A549 (cell line): ENCODE measurements around the gene LMF1. TPM values are rescaled to one million over a fixed set of nuclear protein-coding genes. Genes with fewer than 3 reads are reported as not detected.
A peak's percentile ranks its signal among the peaks of the same experiment; 100 is the strongest.

ENCODE experiments used
- ATAC-seq, 2 experiments: fragments of 200-7000 bp in 1 of 2; fragments of >200 bp in 1 of 2; cut with Nextera tagmentation in 1 of 2; cut with Tn5 transposase in 1 of 2; 3 replicates each; pipeline versions ENCODE4 v1.8.0 to v1.9.1; 2018 to 2020; ENCODE audit warnings: mild to moderate bottlenecking in 1 of 2, moderate library complexity in 1 of 2
- CTCF ChIA-PET: fragments of 300-600 bp; sonication (Branson Sonifier 250); formaldehyde crosslinking; extraction: SDS; loops from one replicate; lab custom pipeline; 2021; ENCODE audit warnings: antibody characterized with exemption, inconsistent platforms; lab: Yijun Ruan, JAX
- POLR2A ChIA-PET: fragments of 350-600 bp; formaldehyde crosslinking; extraction: SDS; loops from one replicate; lab custom pipeline; 2021; ENCODE audit warnings: antibody characterized with exemption, inconsistent platforms; lab: Yijun Ruan, JAX
- DNase-seq, 2 experiments: peaks; one replicate each; pipeline versions ENCODE4 v3.0.0 to v3.0.0-alpha.2; 2011 to 2016; ENCODE audit warnings: low read depth in 1 of 2, low spot score in 1 of 2
- FAIRE-seq: peaks from 2 replicates; lab custom pipeline; 2011; peaks lifted over from hg19 to GRCh38; lab: Jason Lieb, UNC
- H3K27ac ChIP-seq, 2 experiments: fragments of >200 bp; sonication (Bioruptor Twin); formaldehyde crosslinking; 3 replicates each; pipeline ENCODE4 v1.5.1; 2016 to 2017
- H3K4me1 ChIP-seq: fragments of >200 bp; sonication (Bioruptor Twin); formaldehyde crosslinking; 3 replicates; pipeline ENCODE4 v1.6.1; 2016
- H3K4me2 ChIP-seq: fragments of >200 bp; sonication (Bioruptor Twin); formaldehyde crosslinking; 3 replicates; pipeline ENCODE4 v1.6.1; 2016
- H3K4me3 ChIP-seq: fragments of >200 bp; sonication (Bioruptor Twin); formaldehyde crosslinking; 3 replicates; pipeline ENCODE4 v1.5.1; 2016
- H3K9me3 ChIP-seq: fragments of >200 bp; sonication (Bioruptor Twin); formaldehyde crosslinking; 3 replicates; pipeline ENCODE4 v1.6.1; 2016
- ATOH8 ChIP-seq: fragments of 250-450 bp; sonication (Bioruptor Pico); IDR thresholded peaks from 2 replicates; pipeline ENCODE4 v1.5.0; 2020; ENCODE audit warnings: low read depth, mild to moderate bottlenecking, moderate library complexity
- CBX2 ChIP-seq: fragments of 200-600 bp; sonication (generic); IDR thresholded peaks from 2 replicates; pipeline ENCODE4 v1.6.1; 2016; ENCODE audit warnings: low read depth, mild to moderate bottlenecking, borderline replicate concordance
- CBX8 ChIP-seq: fragments of 200-600 bp; sonication (generic); IDR thresholded peaks from 2 replicates; pipeline ENCODE4 v1.6.1; 2016
- CEBPB ChIP-seq, 2 experiments: fragments of >200 bp in 1 of 2; sonication (Bioruptor Twin) in 1 of 2; formaldehyde crosslinking in 1 of 2; IDR thresholded peaks; 2 replicates each; pipeline ENCODE4 v1.6.1; 2012 to 2016
- CHD4 ChIP-seq: fragments of 200-600 bp; sonication (generic); IDR thresholded peaks from 2 replicates; pipeline ENCODE4 v1.6.1; 2016; ENCODE audit warnings: antibody characterized with exemption, mild to moderate bottlenecking, borderline replicate concordance
- EHF ChIP-seq: fragments of 250-450 bp; sonication (Bioruptor Pico); IDR thresholded peaks from 2 replicates; pipeline ENCODE4 v1.5.0; 2020; ENCODE audit warnings: mild to moderate bottlenecking
- FOSB ChIP-seq: fragments of 250-450 bp; sonication (Bioruptor Pico); IDR thresholded peaks from 2 replicates; pipeline ENCODE4 v1.5.0; 2020; ENCODE audit warnings: mild to moderate bottlenecking, moderate library complexity
- FOXS1 ChIP-seq: fragments of 250-450 bp; sonication (Bioruptor Pico); IDR thresholded peaks from 2 replicates; pipeline ENCODE4 v1.5.0; 2020; ENCODE audit warnings: mild to moderate bottlenecking, moderate library complexity
- GATA3 ChIP-seq: IDR thresholded peaks from 2 replicates; pipeline ENCODE4 v1.6.1; 2012; ENCODE audit warnings: borderline replicate concordance
- HDAC2 ChIP-seq: fragments of 200-600 bp; sonication (generic); IDR thresholded peaks from 2 replicates; pipeline ENCODE4 v1.6.1; 2016
- HMGXB4 ChIP-seq: fragments of 250-450 bp; sonication (Bioruptor Pico); IDR thresholded peaks from 2 replicates; pipeline ENCODE4 v1.5.0; 2021; ENCODE audit warnings: mild to moderate bottlenecking, moderate library complexity, borderline replicate concordance
- HOXB5 ChIP-seq: fragments of 250-450 bp; sonication (Bioruptor Pico); IDR thresholded peaks from 2 replicates; pipeline ENCODE4 v1.5.0; 2020; ENCODE audit warnings: mild to moderate bottlenecking, moderate library complexity
- JUN ChIP-seq, 2 experiments: fragments of >200 bp; sonication (Bioruptor Twin); formaldehyde crosslinking; IDR thresholded peaks; 2 replicates in 1 of 2; 3 replicates in 1 of 2; pipeline ENCODE4 v1.6.1; 2016 to 2017
- JUNB ChIP-seq: fragments of >200 bp; sonication (Bioruptor Twin); formaldehyde crosslinking; IDR thresholded peaks from 2 replicates; pipeline ENCODE4 v1.6.1; 2016
- KDM1A ChIP-seq: fragments of 200-600 bp; sonication (generic); IDR thresholded peaks from 2 replicates; pipeline ENCODE4 v1.6.1; 2016; ENCODE audit warnings: low read depth, mild to moderate bottlenecking
- MYC ChIP-seq: IDR thresholded peaks from 2 replicates; pipeline ENCODE4 v1.6.1; 2012; ENCODE audit warnings: mild to moderate bottlenecking, inconsistent platforms, low read length, improper control_type of control experiment, borderline replicate concordance
- NFE2L2 ChIP-seq: fragments of 150-350 bp; conservative IDR thresholded peaks from 2 replicates; pipeline ENCODE4 v1.6.1; 2014; ENCODE audit warnings: low read length
- RARB ChIP-seq: fragments of 250-450 bp; sonication (Bioruptor Pico); IDR thresholded peaks from 2 replicates; pipeline ENCODE4 v1.8.0; 2021; ENCODE audit warnings: mild to moderate bottlenecking, moderate library complexity
- RFX5 ChIP-seq: fragments of 450-650 bp; IDR thresholded peaks from 2 replicates; pipeline ENCODE4 v1.7.1; 2014; ENCODE audit warnings: antibody characterized with exemption, mild to moderate bottlenecking, moderate library complexity
- RNF2 ChIP-seq: fragments of 200-600 bp; sonication (generic); IDR thresholded peaks from 2 replicates; pipeline ENCODE4 v1.6.1; 2016; ENCODE audit warnings: low read depth, mild to moderate bottlenecking, antibody characterized with exemption, moderate library complexity, borderline replicate concordance
- SREBF2 ChIP-seq: fragments of 450-650 bp; IDR thresholded peaks from 2 replicates; pipeline ENCODE4 v1.6.1; 2014; ENCODE audit warnings: mild to moderate bottlenecking, moderate library complexity
- TP53 ChIP-seq: fragments of 250-450 bp; sonication (Bioruptor Pico); IDR thresholded peaks from 2 replicates; pipeline ENCODE4 v1.5.0; 2021; ENCODE audit warnings: mild to moderate bottlenecking, moderate library complexity
- ZFP36 ChIP-seq: fragments of 450-650 bp; IDR thresholded peaks from 2 replicates; pipeline ENCODE4 v1.6.1; 2014; ENCODE audit warnings: borderline replicate concordance; ENCODE audit not compliant: partially characterized antibody
- WGBS: methylation state at CpG from one replicate; pipeline ENCODE4 v1.1.6; 2017; ENCODE audit errors: missing lambda C conversion rate; 5-methylcytosine and 5-hydroxymethylcytosine counted together
- polyA plus RNA-seq, 4 experiments: library from polyadenylated mRNA; depleted of rRNA in 3 of 4; stranded (reverse); fragments of >200 nt; fragmentation: RNase III in 1 of 4; extraction: RNeasy Plus Mini Kit Qiagen cat#74134 plus additional on column Dnase treatment in 1 of 4; gene quantifications; 2 replicates in 3 of 4; 3 replicates in 1 of 4; pipeline ENCODE4 v1.2.3, GENCODE V29; 2011 to 2017
- TF ChIP-seq, protein P1 (sequence below): fragments of 200-600 bp; sonication (generic); IDR thresholded peaks from 2 replicates; pipeline ENCODE4 v1.6.1; 2016; ENCODE audit warnings: antibody characterized with exemption, mild to moderate bottlenecking, moderate library complexity
- TF ChIP-seq, protein P2 (sequence below): IDR thresholded peaks from 2 replicates; pipeline ENCODE4 v1.6.1; 2012

LMF1 gene
- polyA plus RNA-seq, 2 of the 4 experiments (the other 2 are of a cell fraction): 8.8 to 10.9 TPM

DNA sequence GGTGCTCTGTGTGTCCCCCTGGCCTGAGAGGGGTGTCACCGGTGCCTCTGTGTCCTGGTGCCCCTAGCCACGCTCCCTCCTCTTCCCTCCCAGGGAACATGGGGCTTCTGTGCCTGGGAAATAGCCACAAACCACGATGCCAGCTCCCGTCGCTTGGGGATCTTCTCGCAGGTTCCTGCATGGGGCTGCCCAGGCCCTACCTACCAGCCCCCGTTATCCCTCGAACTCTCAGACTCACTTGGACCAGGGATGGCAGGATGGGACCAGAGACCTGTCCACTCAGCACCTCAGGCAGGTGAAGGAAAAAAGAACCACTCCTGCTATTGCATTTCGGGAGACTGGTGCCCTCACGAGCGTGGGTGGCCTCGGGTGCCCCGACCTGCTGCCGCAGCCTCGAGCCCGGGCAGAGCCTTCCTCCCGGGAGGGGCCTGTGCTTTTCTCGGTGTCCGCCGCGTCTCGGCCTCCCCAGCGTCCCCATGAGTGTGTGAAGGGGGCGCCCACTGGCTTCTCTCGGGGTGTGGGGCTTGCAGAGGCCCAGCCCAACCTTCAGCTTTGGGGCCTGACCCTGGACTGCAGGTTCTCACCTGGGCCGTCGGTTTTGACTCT, 129.2 kb downstream of the LMF1 start:
- Histone ChIP-seq H3K4me3 (no peak overlapping the region), H3K4me1 (no peaks in the 10 kb centered on the region), H3K9me3 (peaks cover 8% of the 10 kb centered on the region; the same call in 2 of the 3 replicates), H3K27ac (no peak overlapping the region)
- DNase-seq (no peak), ATAC-seq (no peak)
- POLR2A ChIA-PET: no interaction called here
- TF ChIP-seq TP53 (no peak), HDAC2 (no peak), CBX8 (no peak), JUNB (no peak), CHD4 (no peak), MYC (no peak), NFE2L2 (no peak), GATA3 (no peak), HMGXB4 (CRISPR knock-in tag) (no peak), RARB (CRISPR knock-in tag) (no peak)
- TF ChIP-seq, all 56 proteins: peak for 0
- no peak overlapping the region for H3K4me2 ChIP-seq
- CTCF ChIA-PET: no interaction called here
- 56% methylated on average over 18 of the region's 27 CpGs for WGBS
- no peak for FAIRE-seq

- Histone ChIP-seq H3K4me2 (no peak overlapping the region), H3K9me3 (peaks cover 14% of the 10 kb centered on the region), H3K27ac (no peak overlapping the region), H3K4me1 (no peaks in the 10 kb centered on the region), H3K4me3 (no peak overlapping the region)
- POLR2A ChIA-PET: no interaction called here
- ATAC-seq (no peak; a peak in 1 of 6 replicates), FAIRE-seq (no peak), DNase-seq (no peak)
- WGBS: 73% methylated on average over 25 of the region's 34 CpGs
- CTCF ChIA-PET: interaction anchor here (1.3 kb wide), 1 partner anchor 214 kb away, joined by 5 read pairs; no protein-coding TSS in a partner anchor
- TF ChIP-seq SREBF2 (no peak), ZFP36 (no peak), HDAC2 (no peak), FOSB (CRISPR knock-in tag) (no peak)
These were observed 130.0 kb downstream of the LMF1 start for GRCh38 chr16:840561-841454.

DNA sequence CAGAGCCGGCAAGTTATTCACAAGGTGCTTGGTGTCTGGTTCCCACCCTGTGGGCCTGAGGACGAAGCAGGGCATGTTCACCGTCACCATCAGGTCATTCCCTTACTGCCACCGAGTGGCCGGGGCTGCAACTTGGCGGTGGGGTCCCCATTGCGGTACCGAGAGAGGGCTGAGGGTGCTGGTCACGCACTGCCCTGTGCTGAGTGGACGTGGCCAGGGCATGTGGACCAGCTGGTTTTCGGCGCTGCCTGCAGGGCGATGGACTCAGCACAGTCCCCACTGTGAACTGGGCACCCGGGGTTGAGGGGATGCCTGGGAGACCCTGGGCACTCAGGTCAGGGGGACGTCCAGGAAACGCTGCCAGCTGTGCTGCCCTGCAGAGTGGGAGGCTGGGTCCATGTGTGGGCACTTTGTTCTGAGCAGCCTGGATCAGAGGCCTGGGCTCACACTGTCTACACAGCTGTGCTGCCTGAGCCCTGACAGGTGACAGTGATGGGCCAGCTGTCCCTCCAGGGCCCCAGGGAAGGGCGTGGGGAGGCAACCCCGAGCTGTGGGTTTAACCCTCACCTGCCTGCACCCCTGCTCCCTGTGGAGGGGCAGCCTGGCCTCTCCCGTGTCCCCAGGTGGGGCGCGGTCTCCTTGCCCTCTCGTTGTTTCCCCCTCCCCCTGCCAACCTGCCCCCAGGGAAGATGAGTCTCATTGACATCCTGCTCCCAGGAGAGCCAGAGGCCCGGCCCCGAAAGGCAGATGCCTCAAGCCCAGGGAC, 131.0 kb downstream of the LMF1 start:
- no peak overlapping the region for H3K4me2 ChIP-seq
- CTCF ChIA-PET: interaction anchor here (1.0 to 1.3 kb wide), 2 partner anchors 215 to 218 kb away, joined by 5 read pairs; no protein-coding TSS in a partner anchor
- DNase-seq: no peak
- H3K4me1 ChIP-seq: no peaks in the 10 kb centered on the region
- H3K9me3 ChIP-seq: peaks cover 20% of the 10 kb centered on the region
- FAIRE-seq: no peak
- peak; percentile 37 to 50; a peak in 3 of 6 replicates for ATAC-seq
- no peak overlapping the region for H3K4me3 ChIP-seq
- no peak overlapping the region for H3K27ac ChIP-seq
- POLR2A ChIA-PET: no interaction called here
- WGBS: 56% methylated on average over 15 of the region's 24 CpGs
- TF ChIP-seq JUN (IDR thresholded peaks at IDR 0.05) (no peak), KDM1A (no peak), FOXS1 (CRISPR knock-in tag) (no peak), RFX5 (no peak), RNF2 (no peak), CBX2 (no peak), ATOH8 (no peak), EHF (CRISPR knock-in tag) (no peak), HOXB5 (CRISPR knock-in tag) (no peak), CEBPB (IDR thresholded peaks at IDR 0.05) (no peak)
- TF ChIP-seq, protein P1, sequence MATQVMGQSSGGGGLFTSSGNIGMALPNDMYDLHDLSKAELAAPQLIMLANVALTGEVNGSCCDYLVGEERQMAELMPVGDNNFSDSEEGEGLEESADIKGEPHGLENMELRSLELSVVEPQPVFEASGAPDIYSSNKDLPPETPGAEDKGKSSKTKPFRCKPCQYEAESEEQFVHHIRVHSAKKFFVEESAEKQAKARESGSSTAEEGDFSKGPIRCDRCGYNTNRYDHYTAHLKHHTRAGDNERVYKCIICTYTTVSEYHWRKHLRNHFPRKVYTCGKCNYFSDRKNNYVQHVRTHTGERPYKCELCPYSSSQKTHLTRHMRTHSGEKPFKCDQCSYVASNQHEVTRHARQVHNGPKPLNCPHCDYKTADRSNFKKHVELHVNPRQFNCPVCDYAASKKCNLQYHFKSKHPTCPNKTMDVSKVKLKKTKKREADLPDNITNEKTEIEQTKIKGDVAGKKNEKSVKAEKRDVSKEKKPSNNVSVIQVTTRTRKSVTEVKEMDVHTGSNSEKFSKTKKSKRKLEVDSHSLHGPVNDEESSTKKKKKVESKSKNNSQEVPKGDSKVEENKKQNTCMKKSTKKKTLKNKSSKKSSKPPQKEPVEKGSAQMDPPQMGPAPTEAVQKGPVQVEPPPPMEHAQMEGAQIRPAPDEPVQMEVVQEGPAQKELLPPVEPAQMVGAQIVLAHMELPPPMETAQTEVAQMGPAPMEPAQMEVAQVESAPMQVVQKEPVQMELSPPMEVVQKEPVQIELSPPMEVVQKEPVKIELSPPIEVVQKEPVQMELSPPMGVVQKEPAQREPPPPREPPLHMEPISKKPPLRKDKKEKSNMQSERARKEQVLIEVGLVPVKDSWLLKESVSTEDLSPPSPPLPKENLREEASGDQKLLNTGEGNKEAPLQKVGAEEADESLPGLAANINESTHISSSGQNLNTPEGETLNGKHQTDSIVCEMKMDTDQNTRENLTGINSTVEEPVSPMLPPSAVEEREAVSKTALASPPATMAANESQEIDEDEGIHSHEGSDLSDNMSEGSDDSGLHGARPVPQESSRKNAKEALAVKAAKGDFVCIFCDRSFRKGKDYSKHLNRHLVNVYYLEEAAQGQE: no peak
- TF ChIP-seq, protein P2, sequence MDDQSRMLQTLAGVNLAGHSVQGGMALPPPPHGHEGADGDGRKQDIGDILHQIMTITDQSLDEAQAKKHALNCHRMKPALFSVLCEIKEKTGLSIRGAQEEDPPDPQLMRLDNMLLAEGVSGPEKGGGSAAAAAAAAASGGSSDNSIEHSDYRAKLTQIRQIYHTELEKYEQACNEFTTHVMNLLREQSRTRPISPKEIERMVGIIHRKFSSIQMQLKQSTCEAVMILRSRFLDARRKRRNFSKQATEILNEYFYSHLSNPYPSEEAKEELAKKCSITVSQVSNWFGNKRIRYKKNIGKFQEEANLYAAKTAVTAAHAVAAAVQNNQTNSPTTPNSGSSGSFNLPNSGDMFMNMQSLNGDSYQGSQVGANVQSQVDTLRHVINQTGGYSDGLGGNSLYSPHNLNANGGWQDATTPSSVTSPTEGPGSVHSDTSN: no peak
